GM19467 (cell line): ENCODE results near the gene CLCN4.
A peak's percentile ranks its signal among the peaks of the same experiment; 100 is the strongest.

Experiments
- ATAC-seq: cut with Tn5 transposase; IDR thresholded peaks from one replicate; pipeline ENCODE4 v1.9.1; 2021; ENCODE audit warnings: mild to moderate bottlenecking, moderate library complexity; ENCODE audit not compliant: unreplicated experiment

CLCN4 gene

DNA sequence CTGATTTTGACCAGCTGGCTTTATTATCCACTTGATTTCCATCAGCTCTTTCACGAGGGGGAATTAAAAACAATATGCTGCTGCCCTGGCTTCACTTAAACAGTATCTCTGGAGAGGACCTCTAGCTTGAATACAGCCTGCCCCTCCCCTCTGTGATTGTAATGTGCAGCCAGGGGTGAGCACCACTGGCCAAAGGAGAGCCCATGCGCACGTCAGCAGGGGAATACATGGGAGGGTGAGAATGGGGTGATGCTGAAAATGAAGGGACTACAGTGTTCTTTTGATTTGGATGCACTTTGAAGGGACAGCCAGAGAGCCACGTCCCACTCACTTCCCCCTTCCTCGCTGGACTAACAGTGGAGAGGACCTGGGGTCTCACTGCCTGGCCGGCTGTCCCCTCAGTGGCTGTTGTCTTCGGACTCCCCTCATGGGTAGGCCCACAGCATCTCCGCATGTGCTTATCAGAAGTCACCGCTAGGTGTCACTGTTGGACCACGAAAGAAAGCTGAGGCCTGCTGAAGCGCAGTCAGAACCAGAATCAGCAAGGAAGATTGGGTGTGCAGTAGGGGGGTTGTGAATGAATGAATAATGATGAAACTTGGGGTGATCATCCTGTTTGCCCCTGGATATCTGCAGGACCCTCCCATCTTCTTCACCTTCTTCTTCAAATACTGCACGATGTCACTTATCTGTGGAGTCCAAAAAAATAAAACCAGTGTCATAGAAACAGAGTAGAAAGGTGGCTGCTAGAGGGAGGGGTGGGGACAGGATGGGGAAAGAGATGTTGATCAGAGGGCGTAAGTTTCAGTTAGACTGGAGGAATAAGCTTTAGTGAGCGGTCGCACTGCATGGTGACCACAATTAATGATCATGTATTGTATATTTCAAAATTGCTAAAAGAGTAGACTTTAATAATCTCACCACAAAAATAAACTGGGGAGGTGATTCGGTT lies 32.8 kb downstream of the CLCN4 start:
- ATAC-seq: peak; percentile 86

DNA sequence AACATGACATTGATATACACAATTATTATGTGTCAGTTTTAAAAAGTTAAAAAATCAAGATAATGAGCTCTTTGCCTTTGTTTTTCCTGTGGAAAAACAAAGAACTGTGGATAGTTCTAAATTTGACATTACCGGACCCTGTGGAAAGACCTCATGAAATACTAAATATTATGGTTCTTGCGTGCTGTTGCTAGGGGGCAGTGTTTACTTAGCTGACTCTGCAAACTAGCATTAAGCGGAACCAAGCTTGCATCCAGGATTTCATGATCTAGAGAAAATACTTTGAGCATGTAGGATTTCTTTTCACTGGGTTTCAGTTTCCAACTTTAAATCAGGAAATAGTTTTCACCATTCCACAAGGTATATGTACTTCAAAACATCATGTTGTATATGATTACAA lies 33.6 kb downstream of the CLCN4 start:
- ATAC-seq: no peak

DNA sequence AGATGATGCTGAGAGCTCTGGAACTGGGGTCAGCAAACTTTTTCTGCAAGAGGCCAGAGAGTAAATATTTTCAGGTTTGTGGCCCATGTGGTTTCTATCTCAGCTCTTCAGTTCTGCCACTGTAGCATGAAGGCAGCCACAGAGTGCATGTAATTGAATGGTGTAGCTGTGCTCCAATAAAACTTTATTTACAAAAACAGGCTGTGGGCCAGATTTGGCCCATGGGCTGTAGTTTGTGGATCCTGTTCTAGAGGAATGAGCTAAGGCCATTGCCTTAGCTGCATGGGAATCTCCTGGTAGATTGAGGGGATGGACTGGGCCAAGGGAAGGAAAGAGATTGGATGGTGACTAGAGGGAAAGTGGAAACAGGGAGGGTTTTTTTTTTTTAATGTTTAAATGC lies 36.8 kb downstream of the CLCN4 start:
- no peak for ATAC-seq

DNA sequence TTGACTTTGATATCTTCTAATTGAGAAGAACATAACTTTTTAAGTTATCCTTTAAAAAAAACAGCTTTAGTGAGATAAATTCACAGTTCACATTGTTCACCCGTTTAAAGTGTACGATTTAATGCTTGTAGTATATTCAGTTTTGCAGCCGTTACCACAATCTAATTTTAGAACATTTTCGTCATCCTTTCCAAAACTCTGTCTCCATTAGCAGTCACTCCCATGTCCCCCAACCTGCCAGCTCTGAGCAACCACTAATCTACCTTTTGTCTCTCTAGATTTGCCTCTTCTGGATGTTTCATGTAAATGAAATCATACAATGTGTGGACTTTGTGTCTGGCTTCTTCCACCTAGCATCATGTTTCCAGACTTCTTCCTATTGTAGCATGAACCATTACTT lies 38.6 kb downstream of the CLCN4 start:
- ATAC-seq: no peak

DNA sequence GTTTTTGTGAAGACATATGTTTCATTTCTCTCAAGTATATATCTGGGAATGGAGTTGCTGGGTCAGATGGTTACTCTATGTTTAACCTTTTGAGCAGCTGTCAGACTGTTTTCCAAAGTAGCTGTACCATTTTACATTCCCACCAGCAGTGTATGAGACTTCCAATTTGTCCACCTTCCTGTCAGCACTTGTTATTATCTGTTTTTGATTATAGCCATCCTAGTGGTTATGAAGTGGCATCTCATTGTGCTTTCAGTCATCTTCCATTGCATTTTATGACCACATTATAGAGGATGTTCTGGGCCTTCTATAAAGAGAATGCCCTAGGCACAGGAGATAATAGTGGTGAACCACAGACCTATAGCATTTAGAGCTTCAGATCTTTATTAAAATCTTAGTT lies 39.2 kb downstream of the CLCN4 start:
- ATAC-seq: no peak

DNA sequence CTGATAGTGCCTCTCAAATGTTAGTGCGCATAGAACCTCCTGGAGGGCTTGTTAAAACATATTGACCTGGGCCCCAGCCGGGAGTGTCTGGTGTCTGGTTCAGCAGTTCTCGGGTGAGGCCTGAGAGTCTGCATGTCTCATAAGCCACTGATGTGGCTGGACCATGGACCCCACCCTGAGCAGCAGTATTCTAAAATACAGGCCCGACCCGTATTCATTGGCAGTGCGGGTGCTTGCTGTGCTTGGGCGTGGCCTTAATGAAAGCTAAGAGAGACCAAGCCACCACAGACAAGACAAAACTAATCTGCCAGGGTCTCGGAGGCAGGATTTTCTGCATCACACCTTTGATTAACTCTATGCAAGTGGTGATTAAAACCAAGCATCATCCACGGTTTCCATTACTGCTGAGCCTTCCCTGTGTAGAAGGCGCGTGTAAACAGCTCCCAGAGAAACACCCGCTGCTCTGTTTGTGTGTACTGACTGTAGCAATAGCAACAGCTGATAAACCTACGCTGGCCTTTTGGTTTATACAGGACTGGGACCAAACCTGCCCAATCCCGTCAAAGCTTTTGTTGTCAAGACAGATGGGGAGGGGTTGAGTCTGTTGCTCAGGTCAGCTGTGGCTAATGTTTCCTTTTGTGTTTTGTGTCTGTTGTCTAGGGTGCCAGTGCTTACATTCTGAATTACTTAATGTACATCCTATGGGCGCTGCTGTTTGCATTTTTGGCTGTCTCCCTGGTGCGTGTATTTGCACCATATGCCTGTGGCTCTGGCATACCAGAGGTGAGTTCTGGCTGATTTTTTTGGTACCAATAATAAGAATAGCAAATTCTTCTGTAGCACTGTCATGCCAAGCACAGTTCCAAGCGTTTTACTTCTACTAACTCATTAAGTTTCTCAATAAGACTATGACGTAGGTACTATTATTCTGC lies 40.8 kb downstream of the CLCN4 start:
- no peak for ATAC-seq

DNA sequence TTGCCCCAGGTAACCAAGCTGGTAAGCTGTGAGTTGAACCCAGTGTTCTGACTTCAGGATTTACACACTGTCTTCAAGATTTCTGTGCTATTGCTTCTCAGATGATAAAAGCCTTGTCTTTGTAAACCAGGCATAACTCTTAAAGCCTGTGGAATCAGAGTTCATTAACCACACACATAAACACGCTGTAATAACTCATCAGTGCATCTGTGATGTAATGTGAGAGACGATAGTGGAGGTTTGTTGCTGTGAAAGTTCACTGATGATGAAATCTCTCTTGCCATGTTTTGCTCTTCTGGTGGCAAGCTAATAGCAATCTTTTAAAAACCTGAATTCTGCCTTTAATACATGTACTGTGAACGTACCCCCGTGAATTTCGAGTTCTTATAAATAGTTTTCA lies 41.5 kb downstream of the CLCN4 start:
- no peak for ATAC-seq

DNA sequence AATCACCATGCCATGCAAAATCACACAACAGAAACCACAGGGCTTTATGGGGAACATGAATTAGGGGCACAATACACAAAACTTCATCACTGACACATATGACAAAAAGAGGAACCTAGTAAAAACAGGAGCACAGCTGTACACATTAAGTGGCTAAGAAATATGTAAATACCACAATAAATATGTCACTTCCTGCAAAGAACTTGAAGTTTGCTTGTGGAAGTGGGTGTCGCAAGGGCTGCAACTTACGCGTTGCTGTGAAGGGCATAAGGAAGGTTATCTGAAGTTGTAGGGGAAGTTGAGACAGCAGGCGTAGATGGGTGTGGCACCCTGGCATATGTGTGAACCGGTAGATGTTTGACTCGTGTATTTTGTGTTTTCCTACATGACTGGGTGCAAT lies 42.4 kb downstream of the CLCN4 start:
- ATAC-seq: peak; percentile 87

DNA sequence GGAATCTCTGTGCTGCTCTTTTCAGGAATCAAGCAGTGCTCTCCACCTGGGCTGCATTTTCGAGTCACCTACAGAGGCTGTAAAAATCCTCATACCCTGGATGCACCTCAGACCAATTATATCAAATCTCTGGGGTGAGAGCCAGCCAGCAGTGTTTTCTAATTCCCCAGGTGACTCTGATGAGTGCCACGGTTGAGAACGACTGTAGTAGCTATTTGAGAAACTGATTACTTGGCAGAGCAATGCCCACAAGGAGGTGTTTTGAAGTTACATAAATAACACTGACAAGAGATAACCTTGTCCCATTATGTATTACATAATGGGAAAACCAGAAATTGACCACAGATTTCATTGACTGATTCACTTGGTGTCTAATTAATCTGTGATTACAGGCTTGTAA lies 46.8 kb downstream of the CLCN4 start:
- ATAC-seq: no peak

DNA sequence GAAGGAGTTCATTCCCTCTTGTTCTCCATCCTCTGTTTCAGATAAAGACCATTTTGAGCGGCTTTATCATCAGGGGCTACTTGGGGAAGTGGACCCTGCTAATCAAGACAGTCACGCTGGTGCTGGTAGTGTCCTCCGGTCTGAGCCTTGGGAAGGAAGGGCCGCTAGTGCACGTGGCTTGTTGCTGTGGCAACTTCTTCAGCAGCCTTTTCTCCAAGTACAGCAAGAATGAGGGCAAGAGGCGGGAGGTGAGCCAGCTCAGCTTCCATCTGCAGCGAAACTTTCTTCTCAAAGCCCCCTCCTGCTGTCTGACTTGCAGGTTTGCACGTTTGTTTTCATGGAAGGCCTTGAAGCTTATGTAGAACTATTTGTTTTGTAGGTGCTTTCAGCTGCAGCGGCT lies 49.5 kb downstream of the CLCN4 start:
- no peak for ATAC-seq

DNA sequence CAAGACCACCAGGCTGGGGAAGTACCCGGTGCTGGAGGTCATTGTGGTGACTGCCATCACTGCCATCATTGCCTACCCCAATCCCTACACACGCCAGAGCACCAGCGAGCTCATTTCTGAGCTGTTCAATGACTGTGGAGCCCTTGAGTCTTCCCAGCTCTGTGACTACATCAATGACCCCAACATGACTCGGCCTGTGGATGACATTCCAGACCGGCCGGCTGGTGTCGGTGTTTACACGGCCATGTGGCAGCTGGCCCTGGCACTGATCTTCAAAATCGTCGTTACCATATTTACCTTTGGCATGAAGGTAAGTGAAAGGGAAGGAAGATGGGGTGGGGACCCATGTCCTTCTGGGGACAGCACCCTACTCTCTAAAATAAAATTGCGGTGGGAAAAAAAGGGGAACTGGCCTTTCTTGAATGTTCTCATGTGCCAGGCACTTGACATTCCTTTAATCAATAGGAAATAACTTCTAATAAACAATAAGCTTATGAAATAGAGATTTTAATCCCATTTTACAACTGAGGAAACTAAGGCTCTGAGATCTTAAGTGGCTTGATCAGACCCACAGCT lies 51.6 kb downstream of the CLCN4 start:
- ATAC-seq: no peak

DNA sequence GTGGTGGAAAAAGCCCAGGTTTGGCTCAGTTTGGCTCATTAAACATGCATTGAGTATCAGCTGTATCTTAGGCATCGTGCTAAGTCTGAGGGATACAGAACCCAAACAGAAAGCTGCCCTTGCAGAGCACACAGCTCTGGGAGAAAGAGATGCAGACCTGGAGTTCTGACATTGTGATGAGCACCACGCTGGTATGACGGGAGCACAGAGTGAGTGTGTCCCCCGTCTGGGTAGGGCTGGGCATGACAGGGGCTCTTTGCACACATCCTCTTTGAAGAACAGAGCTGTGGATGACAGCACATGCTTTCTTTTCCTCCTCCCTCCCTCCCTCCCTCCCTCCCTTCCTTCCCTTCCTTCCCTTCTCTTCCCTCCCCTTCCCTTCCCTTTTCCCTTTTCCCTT lies 52.2 kb downstream of the CLCN4 start:
- ATAC-seq: no peak

DNA sequence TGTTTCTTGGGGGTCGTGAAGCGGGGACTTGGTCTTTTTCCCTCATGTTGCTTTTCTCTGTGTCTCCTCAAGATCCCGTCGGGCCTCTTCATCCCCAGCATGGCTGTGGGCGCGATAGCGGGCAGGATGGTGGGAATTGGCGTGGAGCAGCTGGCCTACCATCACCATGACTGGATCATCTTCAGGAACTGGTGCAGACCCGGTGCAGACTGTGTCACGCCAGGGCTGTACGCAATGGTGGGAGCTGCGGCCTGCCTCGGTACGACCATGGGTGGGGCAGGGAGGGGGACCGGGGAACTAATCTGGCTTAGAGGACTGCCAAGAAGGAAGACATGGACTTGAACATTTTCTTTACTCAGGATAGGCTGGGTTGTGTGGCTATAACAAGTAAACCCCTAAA lies 55.6 kb downstream of the CLCN4 start:
- no peak for ATAC-seq

DNA sequence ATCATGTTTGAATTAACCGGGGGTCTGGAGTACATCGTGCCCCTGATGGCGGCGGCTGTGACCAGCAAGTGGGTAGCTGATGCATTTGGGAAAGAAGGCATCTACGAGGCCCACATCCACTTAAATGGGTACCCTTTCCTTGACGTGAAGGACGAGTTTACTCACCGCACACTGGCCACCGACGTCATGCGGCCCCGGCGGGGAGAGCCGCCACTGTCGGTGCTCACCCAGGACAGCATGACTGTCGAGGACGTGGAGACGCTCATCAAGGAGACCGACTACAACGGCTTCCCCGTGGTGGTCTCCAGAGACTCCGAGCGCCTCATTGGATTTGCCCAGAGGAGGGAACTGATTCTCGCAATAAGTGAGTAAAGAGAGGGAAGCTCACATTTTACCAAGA lies 56.9 kb downstream of the CLCN4 start:
- ATAC-seq: no peak

DNA sequence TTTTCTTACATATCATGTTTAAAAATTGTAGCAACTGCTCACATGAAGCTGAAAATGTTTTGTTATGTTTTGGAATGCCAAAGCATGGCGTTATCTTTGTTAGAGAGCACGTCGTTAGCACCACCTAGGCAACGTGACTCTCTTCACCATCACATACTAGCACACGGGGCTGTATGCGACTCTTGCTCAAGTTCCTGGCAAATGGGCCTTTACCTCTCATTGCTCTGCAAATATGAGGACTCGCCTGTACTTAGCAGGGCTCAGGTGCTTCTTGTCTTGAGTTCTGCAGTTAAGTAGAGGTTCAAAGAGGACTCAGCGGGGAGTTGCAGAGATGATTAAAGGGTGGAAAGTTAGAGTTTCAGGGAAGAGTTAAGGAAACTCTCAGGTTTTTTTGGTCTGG lies 59.4 kb downstream of the CLCN4 start:
- no peak for ATAC-seq

DNA sequence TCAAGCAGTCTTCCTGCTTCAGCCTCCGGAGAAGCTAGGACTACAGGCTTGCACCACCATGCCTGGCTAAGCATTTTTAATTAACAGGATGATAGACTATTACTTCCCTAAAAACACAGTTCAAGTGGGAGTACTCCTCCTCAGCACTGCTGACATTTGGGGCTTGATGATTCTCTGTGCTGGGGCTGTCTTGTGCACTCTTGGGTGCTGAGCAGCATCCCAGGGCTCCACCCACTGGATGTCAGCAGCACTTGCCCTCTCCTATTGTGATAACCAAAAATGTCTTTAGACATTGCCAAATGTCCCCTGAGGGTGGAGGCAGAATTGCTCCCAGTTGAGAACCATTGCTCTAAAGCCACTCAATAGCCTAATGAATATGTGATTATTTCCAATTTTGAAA lies 60.4 kb downstream of the CLCN4 start:
- ATAC-seq: no peak

DNA sequence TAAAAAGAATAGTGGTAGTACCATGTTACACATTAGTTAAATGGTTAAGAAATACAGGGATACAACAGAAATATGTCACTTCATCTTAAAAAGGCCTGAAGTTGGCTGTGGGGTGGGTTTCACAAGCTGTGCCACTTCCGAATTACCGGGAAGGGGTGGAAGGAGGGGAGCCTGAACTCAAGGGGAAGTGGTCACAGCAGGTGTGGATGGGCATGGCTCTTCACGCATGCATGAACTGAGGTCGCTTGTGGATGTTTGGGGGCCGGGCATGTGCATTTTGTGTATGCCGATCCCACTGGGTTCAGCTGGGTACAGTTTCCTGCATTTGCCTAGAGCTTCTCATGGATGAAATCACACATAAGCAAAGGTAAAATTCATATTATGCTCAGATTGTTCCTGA lies 64.9 kb downstream of the CLCN4 start:
- ATAC-seq: no peak

DNA sequence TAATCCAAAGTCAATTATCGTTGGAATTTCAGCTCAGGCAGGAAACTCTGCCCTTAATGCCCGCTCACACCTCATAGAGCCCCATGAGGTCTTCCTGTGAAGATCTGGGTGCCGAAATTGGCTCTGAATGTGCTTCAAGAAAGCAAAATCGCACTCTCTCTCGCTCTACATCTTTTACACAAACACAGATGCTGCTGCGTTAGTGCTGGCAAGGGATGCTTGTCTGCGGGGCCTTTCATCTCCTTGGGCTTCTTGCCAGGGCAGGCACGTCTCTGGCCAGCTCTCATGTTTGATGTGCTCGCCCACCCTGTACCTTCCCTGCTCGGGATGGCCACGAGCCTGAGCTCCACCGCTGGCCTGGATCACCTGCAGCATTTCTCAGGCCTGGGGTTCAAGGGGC lies 66.5 kb downstream of the CLCN4 start:
- ATAC-seq: no peak

DNA sequence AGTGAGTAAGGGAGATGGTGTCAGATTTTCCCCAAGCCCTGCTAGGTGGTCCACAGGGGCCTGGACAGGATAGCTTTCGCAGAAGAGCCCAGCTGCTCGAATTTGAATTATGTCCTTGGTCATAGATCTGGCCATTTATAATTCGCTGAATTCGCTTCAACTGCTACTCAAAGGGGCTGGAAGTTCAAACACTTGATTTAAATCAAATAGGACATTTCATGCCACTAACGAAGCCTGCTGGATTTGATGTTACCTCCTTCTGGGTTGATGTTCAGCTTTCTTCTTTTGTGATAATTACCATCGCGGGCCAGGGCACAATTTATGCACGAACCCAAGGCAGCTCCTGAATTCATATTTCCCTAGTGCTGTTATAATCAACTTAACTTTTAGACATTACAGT lies 67.0 kb downstream of the CLCN4 start:
- ATAC-seq: no peak

DNA sequence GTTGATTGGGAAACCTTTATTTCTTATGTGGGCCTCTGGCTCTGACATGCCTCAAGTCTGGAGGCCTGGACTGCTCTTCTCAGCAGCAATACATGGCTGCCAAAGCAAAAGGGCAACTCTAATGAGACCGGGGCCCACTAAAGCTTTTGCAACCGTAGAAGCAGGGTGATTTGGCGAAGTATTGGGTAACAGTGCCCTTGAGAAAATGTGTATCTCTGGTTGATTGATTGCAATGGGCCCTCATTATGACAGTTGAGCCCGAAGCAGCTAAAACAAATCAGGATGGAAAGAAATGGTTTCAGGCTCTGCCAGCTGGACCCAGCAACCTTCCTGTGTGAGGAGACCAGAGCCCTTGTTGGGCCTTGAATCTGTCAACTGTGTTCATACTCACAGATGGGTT lies 73.4 kb downstream of the CLCN4 start:
- ATAC-seq: no peak

DNA sequence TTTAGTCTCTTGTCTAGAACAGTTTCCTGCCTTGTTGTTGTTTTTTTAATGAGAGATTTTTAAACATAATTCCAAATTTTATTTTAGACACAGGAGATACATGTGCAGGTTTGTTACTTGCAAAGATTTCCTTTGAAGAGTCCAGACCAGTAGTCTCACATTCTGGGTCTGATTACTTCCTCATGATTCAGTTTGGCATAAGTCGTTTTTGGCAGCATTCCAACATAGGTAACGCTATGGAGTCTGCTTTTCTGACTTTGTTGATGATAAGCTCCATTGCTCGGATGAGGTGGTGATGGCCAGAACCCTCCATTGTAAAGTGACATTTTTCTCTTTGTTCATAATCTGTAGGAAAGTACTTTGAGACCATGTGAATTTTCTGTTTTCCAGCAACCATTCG lies 74.7 kb downstream of the CLCN4 start:
- no peak for ATAC-seq

DNA sequence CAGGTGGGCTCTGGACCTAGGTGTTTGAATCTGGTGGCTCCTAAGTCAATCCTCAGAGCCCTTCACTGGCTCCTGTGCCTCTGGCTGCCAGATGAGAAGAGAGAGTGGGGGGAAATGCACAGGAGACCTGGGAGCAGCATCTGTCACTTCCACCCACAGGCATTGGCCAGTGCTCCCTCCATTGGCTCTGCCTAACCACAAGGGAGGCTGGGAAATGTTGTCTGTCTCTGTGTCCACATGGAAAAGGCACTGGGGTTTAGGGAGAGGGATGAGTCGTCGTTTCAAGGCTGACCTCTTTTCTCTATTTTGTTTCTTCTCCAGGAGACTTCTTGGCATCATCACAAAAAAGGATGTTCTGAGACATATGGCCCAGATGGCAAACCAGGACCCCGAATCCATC lies 76.4 kb downstream of the CLCN4 start:
- no peak for ATAC-seq
